Fibroblast of skin of left quadriceps (primary cell): Measurements from ENCODE around the gene PKHD1.

Source experiments
- DNase-seq, 2 experiments: peaks; one replicate each; pipeline ENCODE4 v3.0.0-alpha.2; 2013; ENCODE audit warnings: low read depth in 2 of 2

Gene PKHD1

DNA sequence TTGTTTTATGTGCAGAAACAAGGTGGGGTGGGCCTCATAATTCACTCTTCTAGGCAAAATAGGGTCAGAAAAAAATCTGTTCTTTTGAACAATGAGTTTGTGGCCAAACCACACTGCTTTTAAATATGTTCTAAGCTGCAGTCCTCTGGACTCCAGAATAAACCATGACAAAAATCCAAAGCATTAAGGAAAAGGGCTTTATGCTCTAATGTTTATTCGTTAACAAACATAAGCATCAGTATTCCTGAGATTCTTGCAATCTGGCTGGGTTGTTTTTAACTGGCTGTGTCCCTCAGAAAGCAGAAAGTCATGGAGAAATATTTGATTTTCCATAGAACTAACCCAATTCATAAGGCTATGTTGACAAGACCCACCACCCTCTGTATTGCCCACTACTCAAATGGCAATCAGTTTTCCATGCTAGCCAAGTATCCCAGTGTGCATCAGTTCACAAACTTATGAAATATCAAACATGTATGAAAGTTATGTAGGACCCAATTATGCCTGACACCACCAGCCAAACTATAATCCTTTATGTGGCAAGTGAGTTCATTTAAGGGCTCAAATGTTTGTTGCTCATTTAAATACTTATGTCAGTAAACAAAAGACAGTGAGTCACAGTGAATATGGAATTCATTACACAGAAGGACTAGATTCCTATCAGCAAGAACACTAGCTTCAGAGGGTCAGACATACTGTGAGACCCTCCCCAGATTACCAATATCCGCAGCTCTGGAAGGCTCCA, 45.1 kb downstream of the PKHD1 start:
- DNase-seq: no peak

DNA sequence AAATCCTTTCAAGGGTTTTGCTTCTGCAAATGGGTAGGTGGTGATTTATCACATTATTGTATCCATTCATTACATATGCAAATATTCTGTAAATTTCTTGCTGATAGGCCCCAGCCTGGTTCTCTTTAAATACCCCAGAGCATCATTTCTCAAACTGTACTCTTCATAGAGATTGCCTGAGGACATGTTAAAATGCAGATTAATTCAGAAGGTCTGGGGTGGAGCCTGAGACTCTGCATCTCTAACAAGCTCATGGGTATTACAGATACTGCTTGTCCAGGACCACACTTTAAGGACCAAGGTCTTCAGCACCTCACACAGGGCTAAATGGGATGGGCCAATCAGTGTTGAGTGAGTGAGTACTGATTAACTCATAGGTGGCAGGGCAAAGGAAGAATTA, 46.3 kb downstream of the PKHD1 start:
- no peak for DNase-seq

DNA sequence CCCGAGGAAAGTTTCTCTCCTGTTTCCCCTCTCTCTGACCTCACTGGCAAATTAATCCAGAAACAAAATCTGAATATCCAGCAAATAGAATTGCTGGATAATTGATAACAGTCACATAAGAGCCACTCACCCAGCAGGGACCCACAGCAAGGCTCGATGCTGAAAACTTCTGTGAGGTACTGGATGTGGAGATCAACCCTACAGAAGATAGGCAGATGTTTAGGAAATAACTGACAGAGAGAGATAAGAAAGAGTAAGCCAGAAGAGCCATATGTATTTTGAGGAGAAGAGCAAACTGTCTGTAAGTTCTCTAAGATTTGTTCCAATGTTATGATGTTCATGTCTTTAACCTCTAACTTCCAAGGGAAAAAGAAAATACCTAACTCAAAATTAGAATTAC, 59.7 kb downstream of the PKHD1 start:
- DNase-seq: no peak

DNA sequence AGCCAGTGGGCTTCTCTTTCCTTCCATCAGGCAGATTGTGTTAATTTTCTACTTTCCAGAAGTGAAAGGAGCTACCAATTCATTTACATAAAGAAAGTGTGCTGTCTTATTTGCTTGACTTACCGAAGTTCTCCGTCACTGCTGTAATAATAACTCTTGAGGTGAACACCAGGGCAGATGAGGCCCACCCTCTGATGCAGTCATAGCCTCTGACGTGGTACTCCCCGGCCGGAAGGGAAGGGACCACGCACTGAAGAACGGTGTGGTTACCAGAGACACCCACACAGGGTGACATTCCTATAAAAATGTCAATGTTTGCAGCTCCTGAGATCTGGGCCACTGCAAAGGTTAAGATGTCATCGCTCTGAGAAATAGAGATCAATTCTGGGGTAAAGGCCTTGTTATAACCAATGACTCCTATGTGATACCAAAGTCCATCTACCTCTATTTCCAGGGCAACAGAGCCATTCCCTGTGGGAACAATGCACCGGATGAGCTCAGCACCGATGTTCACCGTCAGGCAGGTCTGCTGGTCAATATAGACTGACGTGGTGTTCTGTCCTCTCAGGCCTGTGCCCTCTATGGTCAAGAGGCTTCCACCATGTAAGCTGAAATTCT, 62.9 kb downstream of the PKHD1 start:
- no peak for DNase-seq

DNA sequence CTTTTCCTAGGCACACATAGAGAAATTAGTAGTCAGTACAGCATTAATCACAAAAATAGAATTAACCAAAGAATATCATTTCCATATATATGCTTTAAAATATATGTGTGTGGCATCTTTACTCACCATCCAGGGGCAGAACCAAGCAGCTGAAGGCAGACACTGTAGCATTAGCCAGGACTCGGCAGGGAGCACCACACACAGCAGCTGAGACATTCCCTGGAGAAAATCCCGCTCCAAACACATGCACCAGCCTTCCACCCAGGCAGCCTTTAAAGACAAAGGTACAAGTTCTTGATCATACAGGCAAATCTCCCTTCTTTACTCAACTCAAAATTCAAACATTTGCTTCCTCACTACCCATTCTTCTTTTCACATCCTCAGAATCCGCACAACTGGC, 64.7 kb downstream of the PKHD1 start:
- no peak for DNase-seq

DNA sequence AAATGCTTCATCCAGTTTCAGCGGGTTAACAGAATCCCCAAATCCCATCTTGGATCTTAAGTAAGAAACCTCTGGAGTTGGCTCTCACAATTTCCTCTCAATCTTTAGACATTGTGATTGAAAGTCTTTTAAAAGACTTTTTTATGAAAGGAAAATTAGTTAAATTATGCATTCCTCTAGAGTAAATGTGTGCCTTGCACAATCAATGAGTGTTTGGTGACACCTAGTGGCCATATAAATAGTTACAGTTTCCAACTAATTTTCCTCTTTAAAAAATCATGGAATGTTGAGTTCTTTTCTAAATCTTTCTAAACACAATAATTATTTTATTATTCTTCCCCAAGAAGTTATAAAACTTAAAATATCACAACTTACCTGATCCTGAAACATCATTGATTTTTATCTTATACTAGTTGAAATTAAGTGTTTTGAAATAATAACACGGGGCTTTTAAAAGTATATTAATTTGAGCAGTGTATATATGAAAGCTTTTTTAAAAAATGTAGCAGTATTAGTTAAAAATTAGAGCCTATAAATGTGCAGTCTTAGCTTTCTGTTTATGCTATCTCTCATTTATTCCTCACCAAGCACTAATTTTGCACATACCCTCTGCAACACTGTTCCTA, 66.4 kb downstream of the PKHD1 start:
- peak in 1 of 2 experiments; percentile 3 for DNase-seq

DNA sequence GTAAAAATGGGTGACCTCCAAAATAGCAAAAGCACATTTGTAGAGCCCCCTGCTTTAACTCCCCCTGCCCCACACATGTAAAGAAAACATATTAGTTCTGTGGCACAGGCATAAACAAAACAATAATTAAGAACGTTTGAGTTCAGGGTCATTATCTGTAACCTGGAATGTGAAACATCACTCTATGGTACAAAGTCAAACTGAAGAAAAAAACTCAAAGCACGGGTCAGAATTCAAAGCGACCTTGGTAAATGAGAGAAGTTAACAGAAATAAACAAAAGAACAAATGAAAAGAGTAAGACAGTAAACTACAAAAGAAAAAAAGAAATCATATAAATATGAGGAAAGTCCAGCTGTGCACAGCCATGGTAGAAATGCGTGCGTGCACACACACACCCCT, 67.5 kb downstream of the PKHD1 start:
- DNase-seq: no peak

DNA sequence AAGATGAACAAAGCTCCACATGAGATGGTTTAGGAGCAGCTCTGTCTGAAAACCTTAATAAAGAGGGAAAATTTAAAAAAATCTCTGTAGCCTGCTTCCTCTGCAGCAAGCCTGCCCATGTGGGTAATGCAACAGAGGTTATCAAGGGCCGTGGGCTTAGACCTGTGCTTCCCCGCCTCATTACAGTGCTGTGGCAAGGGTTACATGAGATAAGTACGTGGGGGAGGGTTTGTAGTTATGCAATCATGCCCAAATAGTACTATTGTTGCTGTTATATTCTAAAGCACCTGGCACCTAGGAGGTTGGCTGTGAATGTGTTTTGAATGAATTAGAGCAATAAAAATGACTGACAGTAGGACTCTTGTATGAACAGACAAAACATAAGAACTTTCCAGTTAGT, 68.3 kb downstream of the PKHD1 start:
- DNase-seq: no peak

DNA sequence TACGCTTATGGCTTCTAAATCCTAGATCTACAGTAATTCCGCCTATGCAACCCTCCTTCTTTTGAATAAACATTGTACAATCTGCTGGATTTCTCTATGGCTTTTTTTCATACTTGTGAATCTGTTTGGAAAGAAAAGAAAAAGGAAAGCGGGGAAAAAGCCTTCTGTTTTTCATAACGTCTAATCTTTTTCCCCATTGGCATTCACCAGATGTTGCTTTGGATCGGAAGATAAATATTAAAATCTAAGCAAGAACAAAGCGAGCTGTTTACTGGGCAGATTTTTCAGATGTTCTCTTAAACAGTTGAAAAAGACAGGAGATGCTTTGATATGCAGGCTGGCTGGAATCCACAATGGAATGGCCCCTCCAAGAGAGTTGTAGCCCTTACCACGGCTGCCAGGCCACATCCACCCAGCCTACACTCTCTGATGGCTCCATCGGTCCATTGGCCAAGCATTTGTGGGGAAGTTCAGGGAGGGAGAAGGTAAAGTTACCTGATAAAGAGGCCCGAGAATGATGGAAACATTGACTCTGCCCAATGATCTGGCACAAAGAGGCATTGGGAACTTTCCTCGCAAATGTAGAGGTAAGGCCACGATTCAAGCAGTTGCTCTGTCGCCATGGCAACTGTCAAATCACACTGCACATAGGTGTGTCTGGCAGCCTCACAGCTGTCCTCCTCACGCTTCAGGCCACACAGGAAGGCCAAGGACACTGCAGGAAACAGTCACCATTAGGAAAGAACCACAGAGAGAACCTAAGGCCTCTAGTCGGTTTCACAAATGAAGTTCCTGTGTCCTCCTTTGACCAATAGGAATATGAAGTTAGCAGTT, 70.3 kb downstream of the PKHD1 start:
- DNase-seq: no peak

DNA sequence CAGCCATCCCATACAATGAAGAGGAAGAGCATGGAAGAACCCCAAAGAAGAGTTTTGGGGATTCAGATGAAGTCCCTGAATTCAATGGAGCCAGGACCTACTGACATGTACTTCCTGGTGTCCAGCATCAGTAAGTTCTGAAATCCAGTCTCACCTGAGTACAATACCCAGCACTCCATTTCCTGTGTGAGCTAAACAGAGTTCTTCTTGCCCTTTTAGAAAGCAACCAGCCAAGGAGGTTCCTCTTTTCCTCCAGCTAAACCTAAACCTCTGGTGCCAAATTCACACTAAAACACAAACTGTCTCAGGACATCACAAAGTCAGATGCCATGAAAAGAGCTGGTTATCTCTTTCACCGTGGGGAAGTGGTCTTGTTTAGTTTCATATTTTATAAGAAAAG, 71.5 kb downstream of the PKHD1 start:
- DNase-seq: no peak

DNA sequence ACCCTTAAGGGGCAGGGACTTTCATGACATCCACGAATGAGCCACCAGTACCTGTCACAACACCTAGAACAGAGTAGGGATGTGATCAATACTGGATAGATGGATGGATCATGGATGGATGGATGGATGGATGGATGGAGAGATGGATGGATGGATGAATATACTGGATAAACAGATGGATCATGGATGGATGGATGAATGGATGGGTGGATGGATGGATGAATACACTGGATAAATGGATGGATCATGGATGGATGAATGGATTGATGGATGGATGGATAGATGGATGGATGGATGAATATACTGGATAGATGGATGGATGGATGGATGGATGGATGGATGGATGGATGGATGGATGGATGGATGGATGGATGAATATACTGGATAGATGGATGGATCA, 73.0 kb downstream of the PKHD1 start:
- no peak for DNase-seq

DNA sequence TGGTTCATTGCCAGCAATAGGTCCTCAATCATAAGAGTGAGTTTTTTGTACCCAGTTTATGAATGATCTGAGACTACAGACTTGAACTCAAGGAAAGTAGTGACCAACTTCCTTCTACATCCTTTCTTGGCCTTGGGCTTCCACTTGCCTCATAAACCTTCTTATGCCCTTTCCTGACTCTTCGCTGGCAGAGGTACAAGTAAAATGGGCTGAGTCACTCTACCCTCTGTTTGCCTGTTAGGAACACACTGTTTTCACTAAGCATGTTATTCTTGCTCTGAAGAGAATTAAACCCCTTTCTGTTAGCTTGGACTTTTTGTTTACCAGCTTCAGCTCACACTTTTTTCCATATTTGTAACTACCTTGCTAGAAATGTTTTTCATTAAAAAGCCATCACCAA, 74.4 kb downstream of the PKHD1 start:
- DNase-seq: no peak

DNA sequence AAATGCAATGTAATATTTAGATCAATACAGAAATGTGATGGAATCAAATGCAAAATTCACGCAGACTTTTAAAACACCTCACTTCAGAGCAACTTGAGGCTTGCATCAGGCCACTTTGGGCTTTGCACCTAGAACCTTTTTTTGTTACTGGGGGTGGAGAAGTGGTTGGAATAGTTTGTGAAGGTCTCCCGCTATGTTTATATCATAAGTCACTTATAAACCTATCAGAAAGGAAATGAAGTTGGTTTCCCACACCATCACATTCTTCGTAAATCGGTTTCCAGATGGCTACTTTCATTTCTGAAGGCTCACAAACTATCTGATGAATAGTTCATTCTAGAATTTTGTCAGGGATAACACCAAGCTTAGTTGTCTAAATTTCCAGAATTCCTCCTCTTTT, 74.8 kb downstream of the PKHD1 start:
- DNase-seq: no peak

DNA sequence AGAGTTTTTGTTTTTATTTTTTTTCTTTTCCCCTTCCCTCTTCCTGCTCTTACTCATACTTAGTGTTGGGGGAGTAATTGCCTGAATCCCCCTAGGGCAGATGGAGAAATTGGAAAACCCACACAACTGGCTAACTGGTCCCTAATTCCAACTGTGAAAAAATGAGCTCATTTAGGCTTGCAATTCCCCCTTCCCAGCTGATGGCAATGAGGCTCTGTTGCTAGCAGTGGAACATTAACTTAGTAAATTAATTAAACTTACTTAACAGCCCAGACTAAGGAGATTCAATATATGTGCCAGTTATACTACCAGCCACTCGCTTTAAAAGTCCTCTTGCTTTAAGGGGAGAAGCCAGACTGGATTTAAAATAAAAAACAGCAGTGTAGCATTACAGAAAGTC, 76.6 kb downstream of the PKHD1 start:
- no peak for DNase-seq

DNA sequence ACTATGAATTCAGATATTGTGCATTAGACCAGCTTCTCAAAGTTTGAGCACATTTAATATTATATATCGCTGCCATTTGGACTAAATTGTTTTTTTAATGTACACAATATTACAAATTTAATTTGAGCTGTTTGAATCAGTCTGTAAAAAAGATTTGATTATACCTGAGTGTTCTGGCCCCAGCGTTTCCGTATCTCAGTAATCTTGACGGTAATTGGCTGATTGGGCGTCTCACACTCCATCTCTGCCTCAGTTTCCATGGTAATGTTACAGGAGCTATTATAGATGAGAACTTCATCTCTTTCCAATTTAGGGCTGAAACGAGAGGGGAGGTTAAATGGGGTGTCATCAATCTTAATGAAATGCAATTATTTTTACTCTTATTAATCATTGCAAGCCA, 77.3 kb downstream of the PKHD1 start:
- no peak for DNase-seq

DNA sequence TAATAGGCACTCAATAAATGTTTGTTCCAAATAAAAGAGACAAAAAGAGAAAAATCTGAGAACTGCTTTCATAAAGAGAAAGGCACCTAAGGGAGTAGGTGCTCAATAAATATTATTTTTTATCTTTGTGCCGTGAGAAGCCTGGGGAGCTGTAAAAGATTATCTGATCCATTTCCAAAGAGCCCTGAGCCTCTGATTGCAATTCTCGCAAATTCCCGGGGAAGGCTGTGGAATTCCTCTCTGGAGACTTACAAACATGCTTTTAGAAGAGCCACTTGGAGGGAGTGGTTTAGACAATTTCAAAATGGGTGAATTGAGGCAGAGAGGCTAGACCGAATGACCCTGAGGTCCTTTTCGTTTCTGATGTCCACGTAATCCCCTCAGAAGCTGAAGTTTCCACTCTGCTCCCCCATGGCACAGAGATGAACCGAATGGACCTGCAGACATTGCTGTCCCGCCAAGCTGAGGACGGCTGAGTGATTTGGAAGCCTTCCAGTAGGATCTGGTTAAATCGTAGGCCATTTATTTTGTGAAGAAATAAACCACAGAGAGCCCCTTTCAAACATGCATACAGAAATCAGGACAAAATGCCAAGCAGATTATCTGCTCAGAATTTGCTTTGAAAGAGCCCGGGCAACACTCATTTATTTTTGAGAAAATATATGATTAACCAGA, 77.8 kb downstream of the PKHD1 start:
- DNase-seq: no peak

DNA sequence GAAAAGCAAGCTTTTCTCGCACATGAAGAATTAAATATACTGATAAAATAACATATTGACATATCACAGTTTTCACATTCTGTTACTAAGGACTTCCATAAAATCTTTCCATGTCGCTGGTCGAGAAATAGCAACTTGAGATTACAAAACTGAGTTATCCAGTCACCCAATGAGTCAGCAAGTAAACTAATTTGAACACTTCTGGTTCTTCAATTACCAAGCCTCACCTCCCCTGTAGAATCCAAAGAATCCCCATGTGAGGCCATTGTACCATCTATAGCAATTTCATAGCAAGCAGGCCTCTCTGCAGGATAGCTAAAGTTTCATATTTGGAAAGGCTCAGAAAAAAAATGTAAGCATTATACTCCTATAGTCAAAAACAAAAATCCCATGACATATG, 87.3 kb downstream of the PKHD1 start:
- DNase-seq: no peak

DNA sequence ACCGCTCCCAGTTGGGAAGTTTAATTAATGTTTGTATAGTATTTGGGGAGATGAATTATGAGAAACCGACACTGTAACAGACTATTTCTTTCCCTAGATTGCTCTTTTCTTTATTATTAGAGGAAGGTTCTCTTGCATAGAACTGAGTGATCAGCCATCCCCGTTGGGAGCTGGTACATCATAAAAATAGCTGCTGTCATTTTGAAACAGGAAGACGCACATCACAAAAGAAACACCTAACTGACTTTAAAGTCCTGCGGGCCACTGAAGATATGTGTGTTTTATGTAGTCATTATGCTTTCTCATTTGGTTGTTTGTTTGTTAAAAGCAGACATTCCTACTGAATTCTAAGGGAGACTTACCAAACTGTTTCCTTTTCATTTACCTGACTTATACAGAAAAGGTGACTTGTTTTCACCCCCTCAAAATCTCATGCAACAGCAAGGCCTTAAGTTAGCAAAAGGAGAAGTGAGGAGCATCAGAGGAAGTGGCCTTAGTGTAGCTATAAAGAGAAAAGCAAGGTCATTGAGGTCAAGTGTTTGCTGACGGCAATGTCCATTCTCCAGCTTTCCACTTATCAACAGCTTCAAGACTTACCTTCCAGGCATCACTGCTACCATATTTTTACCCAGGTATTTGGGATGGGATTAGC, 91.0 kb downstream of the PKHD1 start:
- DNase-seq: no peak

DNA sequence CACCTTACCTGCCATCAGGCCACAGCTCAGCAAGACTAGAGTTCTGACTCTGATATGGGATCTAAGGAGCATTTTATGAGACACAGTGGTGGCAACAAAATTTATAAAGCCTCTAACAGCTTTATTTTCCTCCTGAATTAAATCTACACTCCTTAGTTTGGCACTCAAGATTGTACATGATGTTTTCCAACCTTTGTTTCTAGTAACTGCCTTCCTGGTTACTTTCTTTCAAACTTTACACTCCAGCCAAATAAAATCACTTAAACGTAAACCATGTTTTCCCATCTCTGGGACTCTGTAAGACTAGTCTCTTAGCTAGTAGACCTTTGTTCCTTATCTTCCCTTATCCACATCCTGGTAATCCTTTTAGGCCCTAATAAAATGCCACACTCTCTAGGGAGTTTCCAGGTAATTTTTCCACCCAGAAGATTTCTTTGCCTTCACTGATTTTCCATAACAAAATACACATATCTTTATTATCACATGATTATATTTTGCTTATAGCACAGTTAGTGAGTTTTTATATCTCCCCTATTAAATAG, 92.1 kb downstream of the PKHD1 start:
- DNase-seq: no peak

DNA sequence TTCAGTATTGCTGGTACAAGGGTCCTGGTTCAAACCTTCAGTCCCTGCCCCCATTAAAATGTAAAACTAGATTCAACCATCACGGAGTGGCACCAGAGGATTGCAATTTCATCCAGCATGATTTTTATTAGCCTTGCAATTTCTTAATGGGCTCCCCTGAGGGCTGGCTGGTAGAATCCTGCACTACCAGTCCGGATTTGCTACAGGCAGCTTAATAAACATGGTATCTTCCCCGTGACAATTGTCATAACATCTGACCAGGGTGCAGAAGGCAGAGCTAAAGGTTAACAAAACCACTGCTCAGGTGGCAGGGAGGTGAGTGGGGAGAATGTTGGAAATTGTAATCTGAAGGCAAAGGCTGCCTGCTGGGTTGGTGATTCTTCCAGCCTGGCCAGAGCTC, 94.5 kb downstream of the PKHD1 start:
- no peak for DNase-seq

DNA sequence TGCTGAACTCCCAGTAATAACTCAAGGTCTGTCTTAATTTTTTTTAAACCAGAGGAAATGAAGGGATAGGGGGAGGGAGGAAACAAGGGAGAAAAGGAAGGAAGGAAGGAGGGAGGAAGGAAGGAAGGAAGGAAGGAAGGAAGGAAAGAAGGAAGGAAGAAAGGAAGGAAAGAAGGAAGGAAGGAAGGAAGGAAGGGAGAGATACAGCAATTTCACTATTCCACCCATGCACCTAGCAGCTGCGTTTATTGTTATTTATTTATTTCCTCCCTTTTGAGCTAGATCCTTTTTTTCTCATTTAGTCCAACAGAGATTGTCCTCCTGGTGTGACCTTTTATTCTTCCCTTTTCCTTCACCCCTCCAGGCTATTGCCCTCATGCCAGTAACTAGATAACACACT, 97.6 kb downstream of the PKHD1 start:
- no peak for DNase-seq
